OCI-LY7 (cell line): Measurements from ENCODE around the gene C1orf115. TPM values are rescaled to one million over a fixed set of nuclear protein-coding genes. Genes with fewer than 3 reads are reported as not detected.

ENCODE experiments used
- BruUV-seq: library from RNA; stranded (reverse); fragments of 400-500 nt; replicated peaks from 2 replicates; lab custom pipeline; 2021; lab: Mats Ljungman, UMichigan
- CTCF ChIA-PET: fragments of 300-600 bp; sonication (Branson Sonifier 250); formaldehyde crosslinking; loops from one replicate; lab custom pipeline; 2022; ENCODE audit warnings: antibody characterized with exemption; ENCODE audit not compliant: unreplicated experiment; lab: Charles Lee
- POLR2A ChIA-PET: fragments of 300-600 bp; sonication (Branson Sonifier 250); formaldehyde crosslinking; loops from one replicate; lab custom pipeline; 2022; ENCODE audit warnings: antibody characterized with exemption; lab: Charles Lee
- DNase-seq: peaks from one replicate; pipeline ENCODE4 v3.0.0-alpha.2; 2015; ENCODE audit warnings: low spot score
- H2AFZ ChIP-seq: fragments of 200-600 bp; sonication (generic), shearing (Covaris generic); 2 replicates; pipeline ENCODE4 v1.6.1; 2014; ENCODE audit warnings: mild to moderate bottlenecking, antibody characterized with exemption, low read length, moderate library complexity
- H3K27ac ChIP-seq: fragments of 200-600 bp; sonication (generic); 2 replicates; pipeline ENCODE4 v1.5.1; 2014; ENCODE audit warnings: mixed run types, low read depth, mild to moderate bottlenecking, moderate library complexity, low read length, inconsistent platforms; ENCODE audit not compliant: poor library complexity, severe bottlenecking
- H3K36me3 ChIP-seq: fragments of 200-600 bp; sonication (generic); 2 replicates; pipeline ENCODE4 v1.6.1; 2014; ENCODE audit warnings: mild to moderate bottlenecking, antibody characterized with exemption, low read length, moderate library complexity, mixed read lengths; ENCODE audit not compliant: insufficient read depth
- H3K4me1 ChIP-seq: fragments of 200-600 bp; sonication (generic); 2 replicates; pipeline ENCODE4 v1.5.1; 2014; ENCODE audit warnings: mild to moderate bottlenecking, low read length; ENCODE audit not compliant: insufficient read depth, poor library complexity, severe bottlenecking
- H3K4me2 ChIP-seq: fragments of 200-600 bp; sonication (generic); 2 replicates; pipeline ENCODE4 v1.6.1; 2014; ENCODE audit warnings: mild to moderate bottlenecking, low read length
- H3K4me3 ChIP-seq: fragments of 200-600 bp; sonication (generic); 2 replicates; pipeline ENCODE4 v1.5.1; 2014; ENCODE audit warnings: mild to moderate bottlenecking, low read depth, low read length; ENCODE audit not compliant: poor library complexity, severe bottlenecking
- H3K79me2 ChIP-seq: fragments of 200-600 bp; sonication (generic); 2 replicates; pipeline ENCODE4 v1.6.1; 2016; ENCODE audit warnings: low read depth, mild to moderate bottlenecking, low read length, moderate library complexity, mixed read lengths; ENCODE audit not compliant: insufficient read depth
- H3K9me2 ChIP-seq: fragments of 200-600 bp; sonication (generic); 2 replicates; pipeline ENCODE4 v1.6.1; 2016; ENCODE audit warnings: mild to moderate bottlenecking, low read length, mixed read lengths; ENCODE audit not compliant: insufficient read depth
- H3K9me3 ChIP-seq: fragments of 200-600 bp; sonication (generic); 2 replicates; pipeline ENCODE4 v1.6.1; 2014; ENCODE audit warnings: mild to moderate bottlenecking, mixed run types, low read length, mixed read lengths
- H4K20me1 ChIP-seq: fragments of 200-600 bp; sonication (generic); 2 replicates; pipeline ENCODE4 v1.6.1; 2014; ENCODE audit warnings: mild to moderate bottlenecking, antibody characterized with exemption, low read length, moderate library complexity, mixed read lengths; ENCODE audit not compliant: insufficient read depth
- CTCF ChIP-seq: fragments of 200-600 bp; sonication (generic); conservative IDR thresholded peaks from 2 replicates; pipeline ENCODE4 v1.5.1; 2014; ENCODE audit warnings: mild to moderate bottlenecking, antibody characterized with exemption, low read length, moderate library complexity, mixed read lengths
- EZH2phosphoT487 ChIP-seq: fragments of 200-600 bp; sonication (generic); IDR thresholded peaks from 2 replicates; pipeline ENCODE4 v1.6.1; 2018; ENCODE audit warnings: low read depth, borderline replicate concordance, mild to moderate bottlenecking, mixed run types, antibody characterized with exemption, low read length, moderate library complexity, mixed read lengths
- intact Hi-C: fragments of 100-400 bp; cut with micrococcal nuclease; formaldehyde crosslinking; loops from one replicate; pipeline ENCODE4 v1.10.0; 2022; ENCODE audit not compliant: unreplicated experiment
- total RNA-seq, 2 experiments: library from RNA; depleted of rRNA in 1 of 2; stranded (reverse); fragments of >200 nt in 1 of 2; shearing (Covaris generic) in 1 of 2; gene quantifications; 2 replicates each; pipeline ENCODE4 v1.2.3, GENCODE V29; 2014 to 2022

The C1orf115 gene
- total RNA-seq, 2 experiments from 2014 or later, result not detected

DNA sequence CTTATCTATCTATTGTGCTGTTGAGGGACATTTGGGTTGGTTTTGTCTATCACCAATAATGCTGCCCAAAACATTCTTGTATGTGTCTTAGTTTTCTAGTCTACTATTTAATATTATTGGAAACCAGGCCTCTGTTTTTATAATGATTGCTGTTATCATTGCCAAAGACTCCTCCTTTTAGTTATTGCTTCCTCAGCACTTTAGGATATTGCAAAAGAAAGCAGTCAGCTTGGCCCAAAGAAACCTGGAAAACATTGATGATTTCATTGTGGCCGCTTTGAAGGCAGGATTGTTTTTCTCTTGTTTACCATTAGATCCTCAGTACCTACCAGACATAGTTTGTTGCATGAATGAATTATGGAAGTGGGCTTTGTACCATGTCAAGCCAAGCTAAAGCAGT lies 37.4 kb downstream of the C1orf115 start:
- TF ChIP-seq CTCF, result no peak
- no peak for TF ChIP-seq EZH2phosphoT487
- H3K4me3 ChIP-seq, result no peak overlapping the region
- no peaks in the 10 kb centered on the region for H3K36me3 ChIP-seq
- CTCF ChIA-PET, result no interaction called here
- H3K4me1 ChIP-seq, result no peaks in the 10 kb centered on the region
- no TSS peak for BruUV-seq
- H3K27ac ChIP-seq, result no peak overlapping the region
- H3K9me3 ChIP-seq, result no peaks in the 10 kb centered on the region
- no peaks in the 10 kb centered on the region for H3K9me2 ChIP-seq
- no peak for DNase-seq
- H3K79me2 ChIP-seq, result no peaks in the 10 kb centered on the region
- intact Hi-C loops, result no loop called here
- POLR2A ChIA-PET, result no interaction called here
- H4K20me1 ChIP-seq, result no peaks in the 10 kb centered on the region
- no peak overlapping the region for H3K4me2 ChIP-seq
- H2AFZ ChIP-seq, result no peak overlapping the region

GRCh38 chr1:220730486-220730885 lies 40.3 kb downstream of the C1orf115 start:
- no peak for DNase-seq
- POLR2A ChIA-PET, result no interaction called here
- H3K4me3 ChIP-seq, result no peak overlapping the region

More at GRCh38 chr1:220730486-220730885, 40.3 kb downstream of the C1orf115 start:
- H3K4me1 ChIP-seq, result peaks cover 7% of the 10 kb centered on the region
- CTCF ChIA-PET, result no interaction called here
- no peaks in the 10 kb centered on the region for H4K20me1 ChIP-seq
- H3K27ac ChIP-seq, result no peak overlapping the region
- no peaks in the 10 kb centered on the region for H3K36me3 ChIP-seq
- H3K4me2 ChIP-seq, result no peak overlapping the region
- intact Hi-C loops, result no loop called here
- H3K79me2 ChIP-seq, result no peaks in the 10 kb centered on the region
- BruUV-seq, result no TSS peak
- no peak overlapping the region for H2AFZ ChIP-seq
- no peaks in the 10 kb centered on the region for H3K9me3 ChIP-seq
- no peaks in the 10 kb centered on the region for H3K9me2 ChIP-seq
- TF ChIP-seq EZH2phosphoT487 (no peak), CTCF (no peak)
